PC-9 (cell line): ENCODE measurements around the gene LRRD1.

Experiments used
- CTCF ChIP-seq: fragments of 200-600 bp; sonication (generic); conservative IDR thresholded peaks from 2 replicates; pipeline ENCODE4 v1.6.1; 2017; ENCODE audit warnings: mixed run types, antibody characterized with exemption, mild to moderate bottlenecking, moderate library complexity
- EZH2 ChIP-seq: fragments of 200-600 bp; sonication (generic); IDR thresholded peaks from 2 replicates; pipeline ENCODE4 v1.8.0; 2017; ENCODE audit warnings: antibody characterized with exemption, low read depth

- TF ChIP-seq CTCF (no peak), EZH2 (no peak)
These were observed 13.4 kb upstream of the LRRD1 start for GRCh38 chr7:92192326-92192725.
